OCI-LY1 (cell line): Measurements from ENCODE around the gene UQCR11.
A peak's percentile ranks its signal among the peaks of the same experiment; 100 is the strongest.

Source experiments
- H2AFZ ChIP-seq: fragments of 200-600 bp; sonication (generic), shearing (Covaris generic); 2 replicates; pipeline ENCODE4 v1.6.0; 2014; ENCODE audit warnings: antibody characterized with exemption, mild to moderate bottlenecking, low read length
- H3F3A ChIP-seq: fragments of 200-600 bp; sonication (generic), shearing (Covaris generic); 2 replicates; pipeline ENCODE4 v1.6.0; 2014; ENCODE audit warnings: mild to moderate bottlenecking, antibody characterized with exemption, low read length, moderate library complexity; ENCODE audit not compliant: insufficient read depth
- H3K27ac ChIP-seq: fragments of 200-600 bp; sonication (generic); 2 replicates; pipeline ENCODE4 v1.5.1; 2014; ENCODE audit warnings: low read length, mixed run types, mild to moderate bottlenecking, low read depth; ENCODE audit not compliant: poor library complexity, severe bottlenecking
- H3K27me3 ChIP-seq: fragments of 200-600 bp; sonication (generic); 2 replicates; pipeline ENCODE4 v1.6.0; 2014; ENCODE audit warnings: antibody characterized with exemption, mild to moderate bottlenecking, low read length, moderate library complexity; ENCODE audit not compliant: insufficient read depth
- H3K36me3 ChIP-seq: fragments of 200-600 bp; sonication (generic); 2 replicates; pipeline ENCODE4 v1.6.1; 2014; ENCODE audit warnings: mild to moderate bottlenecking, antibody characterized with exemption, low read length, moderate library complexity, mixed read lengths; ENCODE audit not compliant: insufficient read depth
- H3K4me1 ChIP-seq: fragments of 200-600 bp; sonication (generic); 2 replicates; pipeline ENCODE4 v1.5.1; 2014; ENCODE audit warnings: mild to moderate bottlenecking, low read length, moderate library complexity; ENCODE audit not compliant: insufficient read depth, severe bottlenecking
- H3K4me2 ChIP-seq: fragments of 200-600 bp; sonication (generic), shearing (Covaris generic); 2 replicates; pipeline ENCODE4 v1.6.1; 2014; ENCODE audit warnings: low read length
- H3K4me3 ChIP-seq: fragments of 200-600 bp; sonication (generic); 2 replicates; pipeline ENCODE4 v1.5.1; 2014; ENCODE audit warnings: low read length, low read depth, mild to moderate bottlenecking, mixed read lengths; ENCODE audit not compliant: poor library complexity, severe bottlenecking
- H3K79me2 ChIP-seq: fragments of 200-600 bp; shearing (Covaris generic); 2 replicates; pipeline ENCODE4 v1.6.1; 2016; ENCODE audit warnings: mixed run types, low read length, mixed read lengths; ENCODE audit not compliant: insufficient read depth
- H3K9ac ChIP-seq: fragments of 200-600 bp; sonication (generic), shearing (Covaris generic); 2 replicates; pipeline ENCODE4 v1.6.1; 2014; ENCODE audit warnings: mild to moderate bottlenecking, low read length, mixed read lengths
- H3K9me2 ChIP-seq: fragments of 200-600 bp; sonication (generic), shearing (Covaris generic); 2 replicates; pipeline ENCODE4 v1.6.1; 2014; ENCODE audit warnings: low read depth, mild to moderate bottlenecking, low read length, mixed read lengths
- H3K9me3 ChIP-seq: fragments of 200-600 bp; shearing (Covaris generic); 2 replicates; pipeline ENCODE4 v1.6.1; 2014; ENCODE audit warnings: low read length, mixed read lengths
- H4K20me1 ChIP-seq: fragments of 200-600 bp; sonication (generic), shearing (Covaris generic); 2 replicates; pipeline ENCODE4 v1.6.0; 2016; ENCODE audit warnings: mild to moderate bottlenecking, low read length; ENCODE audit not compliant: insufficient read depth
- CTCF ChIP-seq: fragments of 200-600 bp; sonication (generic), shearing (Covaris generic); IDR thresholded peaks from 2 replicates; pipeline ENCODE4 v1.5.1; 2017; ENCODE audit warnings: mild to moderate bottlenecking, antibody characterized with exemption, low read length, moderate library complexity, mixed read lengths
- EZH2 ChIP-seq: fragments of 200-600 bp; sonication (generic), shearing (Covaris generic); IDR thresholded peaks from 2 replicates; pipeline ENCODE4 v1.8.0; 2017; ENCODE audit warnings: borderline replicate concordance, mixed run types, mild to moderate bottlenecking, antibody characterized with exemption, low read length, moderate library complexity, mixed read lengths

Gene UQCR11

DNA sequence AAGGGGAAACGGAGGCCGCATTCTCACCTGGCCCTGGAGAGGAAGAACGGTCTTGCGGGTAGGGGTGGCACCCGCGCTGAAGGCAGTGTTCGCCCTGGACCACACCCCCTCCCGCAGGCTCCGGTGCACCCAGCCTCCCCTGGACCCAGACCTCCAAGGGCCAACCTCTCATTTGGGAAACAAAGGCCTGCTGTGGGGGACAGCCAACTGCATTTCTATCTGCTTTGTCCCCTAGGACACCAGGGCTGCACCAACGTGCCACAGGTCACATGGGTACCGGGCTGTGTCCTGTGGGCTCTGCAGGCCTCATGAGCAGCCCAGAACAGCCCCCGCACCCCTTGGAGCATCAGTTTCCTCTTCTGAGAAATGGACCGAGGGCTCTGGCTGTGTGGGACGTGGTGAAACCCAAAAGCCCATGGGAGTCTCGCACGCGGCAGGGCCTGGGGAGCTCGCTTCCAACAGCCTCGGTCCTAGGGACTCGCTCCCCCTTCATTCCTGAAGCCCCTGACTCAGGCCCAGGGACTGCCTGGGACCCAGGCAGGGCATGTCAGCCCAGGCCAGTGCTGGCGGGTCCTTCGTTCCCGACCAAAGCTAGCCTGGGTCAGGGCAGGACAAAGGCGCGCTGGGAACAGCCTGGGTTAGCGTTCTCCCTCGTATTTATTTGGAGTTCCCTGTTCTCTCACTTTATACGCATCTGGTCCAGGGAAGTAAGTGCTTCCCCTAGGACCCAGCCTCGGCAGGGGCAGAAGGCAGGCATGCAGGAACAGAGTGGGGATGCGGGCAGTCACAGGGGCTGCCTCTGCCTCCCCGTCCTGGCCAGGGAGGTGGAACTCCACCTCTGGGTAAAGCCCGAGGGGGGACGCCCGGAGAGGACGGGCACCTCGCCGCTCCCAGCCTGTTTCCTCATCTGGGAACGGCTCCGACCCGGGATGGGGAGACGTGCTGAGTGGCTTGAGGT, 42.5 kb upstream of the UQCR11 start:
- Histone ChIP-seq H3K79me2 (peaks cover 68% of the 10 kb centered on the region), H3K9me2 (no peaks in the 10 kb centered on the region), H3K4me3 (peak overlapping the region; percentile 48), H3K4me1 (peaks cover 49% of the 10 kb centered on the region), H3K9me3 (no peaks in the 10 kb centered on the region), H3K36me3 (peaks cover 81% of the 10 kb centered on the region), H3F3A (no peaks in the 10 kb centered on the region), H3K9ac (peak overlapping the region; percentile 86), H4K20me1 (no peaks in the 10 kb centered on the region), H2AFZ (no peak overlapping the region), H3K27me3 (no peaks in the 10 kb centered on the region), H3K4me2 (peak overlapping the region; percentile 77), H3K27ac (peak overlapping the region; percentile 98)
- no peak for TF ChIP-seq CTCF
- no peak for TF ChIP-seq EZH2

GRCh38 chr19:1646659-1647453, 41.6 kb upstream of the UQCR11 start:
- Histone ChIP-seq H3K9me3 (no peaks in the 10 kb centered on the region), H3K36me3 (peaks cover 90% of the 10 kb centered on the region), H3K79me2 (peaks cover 76% of the 10 kb centered on the region), H3K9ac (peak overlapping the region; percentile 86), H3K4me1 (peaks cover 50% of the 10 kb centered on the region), H3K4me2 (peak overlapping the region; percentile 77), H3F3A (no peaks in the 10 kb centered on the region), H3K9me2 (no peaks in the 10 kb centered on the region), H3K27ac (peak overlapping the region; percentile 98), H3K4me3 (peak overlapping the region; percentile 48), H3K27me3 (no peaks in the 10 kb centered on the region), H2AFZ (no peak overlapping the region), H4K20me1 (no peaks in the 10 kb centered on the region)
- no peak for TF ChIP-seq CTCF
- no peak for TF ChIP-seq EZH2

GRCh38 chr19:1646149-1646548, 40.9 kb upstream of the UQCR11 start:
- no peaks in the 10 kb centered on the region for H3F3A ChIP-seq
- peak overlapping the region; percentile 98 for H3K27ac ChIP-seq
- H3K27me3 ChIP-seq = no peaks in the 10 kb centered on the region
- H3K36me3 ChIP-seq = peaks cover 93% of the 10 kb centered on the region
- H3K4me2 ChIP-seq = no peak overlapping the region
- no peak overlapping the region; the same call in 1 of the 2 replicates for H3K9ac ChIP-seq
- H3K9me2 ChIP-seq = no peaks in the 10 kb centered on the region
- peaks cover 74% of the 10 kb centered on the region for H3K79me2 ChIP-seq
- H3K9me3 ChIP-seq = no peaks in the 10 kb centered on the region
- H3K4me1 ChIP-seq = peaks cover 57% of the 10 kb centered on the region
- TF ChIP-seq EZH2 = no peak
- TF ChIP-seq CTCF = no peak
- no peak overlapping the region for H3K4me3 ChIP-seq
- no peaks in the 10 kb centered on the region for H4K20me1 ChIP-seq
- H2AFZ ChIP-seq = no peak overlapping the region
